Inflammatory macrophage (primary cell): ENCODE measurements around the gene UBE2J2.

Experiments
- DNase-seq, 2 donors: peaks; one replicate each; pipeline ENCODE4 v3.0.0-alpha.2; 2020 to 2022

UBE2J2 gene

DNA sequence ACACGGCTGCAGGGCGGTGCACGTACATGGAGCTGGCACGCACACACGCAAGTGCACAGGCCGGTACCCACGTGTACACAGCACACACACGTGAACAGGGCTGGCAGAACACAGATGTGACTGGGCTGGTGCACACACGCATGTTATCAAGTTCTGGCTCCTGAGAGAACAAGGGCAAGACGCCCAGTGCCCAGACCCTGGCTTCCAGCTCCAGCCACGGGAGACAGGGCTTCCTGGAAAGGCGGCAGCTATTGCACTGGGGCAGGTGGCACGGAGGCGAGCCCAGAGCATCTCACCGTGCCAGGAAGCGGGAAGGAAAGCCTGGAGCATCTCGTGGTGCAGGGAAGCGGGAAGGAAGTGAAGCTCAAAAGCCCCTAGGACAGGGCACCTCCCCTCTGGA lies 47.7 kb downstream of the UBE2J2 start:
- DNase-seq, result no peak

DNA sequence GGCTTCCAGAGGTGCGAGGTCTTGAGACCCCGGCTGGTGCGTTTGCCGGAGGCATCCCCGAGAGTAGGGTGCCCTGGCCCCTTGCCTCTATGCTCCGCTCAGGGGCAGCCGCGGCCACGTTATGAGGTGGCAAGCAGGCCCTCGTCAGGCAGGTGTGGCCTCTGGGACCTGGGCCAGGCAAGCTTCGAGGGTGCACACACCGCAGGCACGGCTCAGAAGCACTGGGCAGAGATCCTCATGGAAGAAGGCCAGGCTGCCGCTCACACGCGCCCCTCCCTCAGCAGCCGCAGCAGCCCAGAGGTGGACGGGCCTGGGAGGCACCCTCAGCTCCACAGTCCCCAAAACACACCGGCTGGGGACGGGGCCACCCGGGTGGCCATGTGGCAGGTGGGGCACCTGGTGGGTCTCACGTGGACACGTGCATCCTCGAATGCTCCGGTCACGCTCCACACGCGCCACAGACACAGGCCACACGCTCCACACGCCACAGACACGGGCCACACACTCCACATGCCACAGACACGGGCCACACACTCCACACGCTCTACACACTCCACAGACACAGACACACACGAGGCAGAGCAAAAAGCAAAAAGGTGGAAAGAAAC lies 48.3 kb downstream of the UBE2J2 start:
- no peak for DNase-seq

DNA sequence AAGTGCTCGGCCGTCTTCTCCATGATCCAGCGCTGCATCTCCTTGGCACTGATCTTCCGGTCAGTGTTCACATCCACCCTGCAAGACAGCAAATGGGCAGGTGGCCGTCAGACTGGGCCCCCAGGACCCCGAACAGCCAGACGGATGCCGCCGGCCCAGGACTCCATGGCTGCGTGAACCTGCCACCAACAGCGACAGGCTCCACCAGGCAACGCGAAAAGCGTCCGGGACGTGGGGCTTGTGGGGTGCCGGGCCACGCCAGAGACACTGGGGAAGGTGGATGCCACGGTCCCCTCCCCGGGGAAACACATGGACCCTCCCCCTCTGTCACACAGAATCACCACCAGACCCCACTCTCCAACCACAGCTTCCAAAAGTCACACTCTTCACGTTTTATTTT lies 49.8 kb downstream of the UBE2J2 start:
- no peak for DNase-seq

DNA sequence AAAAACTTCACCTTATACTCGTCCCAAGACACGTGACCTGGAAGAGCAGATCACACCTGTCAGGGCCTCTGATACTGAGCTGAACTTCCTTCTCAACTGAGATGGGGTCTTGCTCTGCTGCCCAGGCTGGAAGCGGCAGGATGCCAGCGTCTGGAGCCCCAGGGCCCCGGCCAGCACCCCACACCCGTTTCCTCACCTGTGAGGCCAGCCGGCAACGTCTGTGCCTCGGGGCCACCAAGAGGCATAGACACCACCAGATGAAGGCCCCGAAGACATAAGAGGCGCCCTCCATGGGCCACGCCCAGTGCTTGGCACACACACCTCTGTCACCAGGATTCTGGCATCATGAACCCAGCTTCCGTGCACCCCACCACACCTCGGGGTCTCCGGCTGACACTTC lies 50.3 kb downstream of the UBE2J2 start:
- no peak for DNase-seq

DNA sequence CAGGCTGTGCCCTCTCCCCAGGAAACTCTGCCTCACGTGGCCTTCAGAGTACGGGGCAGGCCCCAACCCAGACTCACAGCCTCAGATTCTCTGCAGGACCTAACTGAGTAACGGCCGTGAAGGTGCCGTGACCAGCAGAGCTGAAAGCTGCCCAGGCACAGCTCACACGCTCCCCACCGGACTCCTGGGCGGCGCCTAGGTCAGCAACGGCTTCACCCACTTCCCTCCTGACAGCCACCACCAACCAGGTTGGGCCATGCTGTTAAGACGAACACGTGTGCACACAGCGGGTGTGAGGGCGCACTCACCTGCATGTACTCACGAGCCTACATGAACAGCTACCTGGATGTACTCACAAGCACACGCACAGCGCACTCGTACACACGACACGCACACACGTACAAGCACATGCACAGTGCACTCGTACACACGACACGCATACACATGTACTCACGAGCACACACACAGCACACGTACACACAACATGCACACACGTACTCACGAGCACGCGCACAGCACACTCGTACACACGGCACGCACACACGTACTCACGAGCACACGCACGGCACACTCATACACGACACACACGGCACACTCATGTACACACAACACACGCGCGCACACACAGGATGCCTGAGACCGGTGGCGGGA lies 51.0 kb downstream of the UBE2J2 start:
- no peak for DNase-seq

DNA sequence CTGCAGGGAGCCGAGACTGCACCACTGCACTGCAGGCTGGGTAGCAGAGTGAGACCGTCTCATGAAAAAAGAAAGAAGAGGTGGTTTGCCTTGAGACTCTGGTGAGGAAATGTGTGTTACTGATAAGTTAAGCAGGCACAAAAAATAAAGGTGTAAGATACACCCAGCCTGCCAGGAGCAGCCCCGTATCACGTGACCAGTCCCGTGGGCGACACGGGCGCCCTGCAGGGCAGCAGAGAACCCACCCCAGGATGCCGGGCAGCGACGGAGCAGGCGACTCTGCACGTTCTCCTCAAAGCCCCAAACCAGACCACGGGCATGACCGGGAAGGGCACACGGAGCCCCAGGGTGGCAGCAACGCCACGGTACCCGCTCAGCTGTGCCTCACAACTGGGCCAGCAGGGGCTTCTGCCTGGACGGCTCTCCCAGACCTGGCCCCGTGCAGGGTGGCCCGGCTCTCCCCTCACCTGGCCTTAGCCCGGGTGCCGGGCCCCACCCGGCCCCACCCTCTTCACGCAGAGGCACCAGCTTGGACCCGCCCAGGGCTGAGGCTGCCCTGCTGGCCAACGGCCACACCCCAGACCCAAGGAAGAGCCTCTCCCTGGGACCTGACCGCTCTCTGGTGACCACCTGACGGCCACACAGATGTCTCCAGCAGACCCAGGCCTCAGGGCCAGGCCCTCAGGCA lies 51.6 kb downstream of the UBE2J2 start:
- DNase-seq, result no peak

DNA sequence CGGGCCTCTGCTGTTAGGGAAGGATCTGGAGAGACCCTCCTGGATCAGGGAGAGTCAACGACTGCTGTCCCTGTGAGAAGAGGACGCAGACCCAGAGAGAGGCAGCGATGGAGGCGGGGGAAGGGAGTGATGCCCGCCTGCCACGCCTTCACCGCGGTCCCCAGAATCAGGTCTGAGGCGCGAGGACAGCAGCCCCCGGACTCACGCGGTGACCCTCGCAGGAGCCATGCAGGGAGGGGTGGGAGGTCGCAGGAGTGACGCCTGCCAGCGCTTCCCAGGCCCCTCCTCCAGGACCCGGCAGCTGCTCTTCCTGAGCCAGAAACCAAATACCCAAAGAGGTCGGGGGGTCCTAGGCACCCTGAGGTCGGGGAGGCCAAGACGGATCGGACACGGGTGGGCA lies 53.5 kb downstream of the UBE2J2 start:
- DNase-seq, result no peak

DNA sequence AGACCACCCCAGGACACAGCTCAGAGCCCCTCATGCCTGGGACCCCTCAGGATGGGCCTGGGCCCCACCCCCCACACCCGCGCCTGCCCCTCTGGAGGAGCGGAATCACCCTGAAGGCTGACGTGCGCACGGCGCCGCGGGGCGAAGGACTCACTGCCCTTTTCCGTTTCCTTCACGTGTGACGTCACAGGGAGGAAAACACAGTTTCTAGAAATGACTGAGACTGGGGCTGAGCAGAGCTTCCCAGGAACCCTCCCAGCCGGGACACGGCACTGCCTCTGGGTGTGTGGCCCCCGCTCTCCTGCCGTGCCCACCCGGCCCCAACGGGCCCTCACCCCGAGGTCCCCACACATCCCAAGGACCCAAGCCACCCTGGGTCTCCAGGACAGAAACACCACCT lies 54.3 kb downstream of the UBE2J2 start:
- no peak for DNase-seq

DNA sequence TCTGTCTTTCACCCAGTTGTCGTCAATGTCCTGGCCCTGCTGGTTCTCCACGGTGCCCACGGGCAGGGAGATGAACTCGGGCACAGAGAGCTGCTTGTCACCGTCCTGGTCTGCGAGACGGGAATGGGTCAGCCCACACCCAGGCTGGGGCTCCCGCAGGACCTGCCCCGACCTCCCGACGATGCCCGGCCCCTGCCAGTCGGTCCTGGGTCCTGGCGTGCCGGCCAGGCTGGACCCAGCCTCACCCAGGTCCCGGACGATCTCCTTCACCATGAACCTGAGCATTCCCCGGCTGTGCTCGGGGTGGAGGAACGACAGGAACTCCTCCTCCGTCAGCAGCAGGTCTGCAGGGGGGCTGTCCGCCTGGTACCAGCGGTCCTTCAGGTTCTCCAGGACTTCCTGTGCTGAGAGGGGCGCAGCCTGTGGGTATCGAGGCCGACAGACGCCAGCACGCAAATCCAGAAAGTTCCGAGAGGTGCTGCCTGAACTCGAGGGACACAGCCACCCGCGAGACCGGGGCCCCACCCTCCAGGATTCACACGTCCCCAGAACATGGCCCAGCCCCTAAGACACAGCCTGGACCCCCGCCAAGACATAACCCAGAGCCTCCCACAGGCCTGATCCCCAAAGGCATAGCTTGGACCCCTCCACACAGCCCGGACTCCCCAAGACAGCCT lies 55.0 kb downstream of the UBE2J2 start:
- DNase-seq, result no peak

DNA sequence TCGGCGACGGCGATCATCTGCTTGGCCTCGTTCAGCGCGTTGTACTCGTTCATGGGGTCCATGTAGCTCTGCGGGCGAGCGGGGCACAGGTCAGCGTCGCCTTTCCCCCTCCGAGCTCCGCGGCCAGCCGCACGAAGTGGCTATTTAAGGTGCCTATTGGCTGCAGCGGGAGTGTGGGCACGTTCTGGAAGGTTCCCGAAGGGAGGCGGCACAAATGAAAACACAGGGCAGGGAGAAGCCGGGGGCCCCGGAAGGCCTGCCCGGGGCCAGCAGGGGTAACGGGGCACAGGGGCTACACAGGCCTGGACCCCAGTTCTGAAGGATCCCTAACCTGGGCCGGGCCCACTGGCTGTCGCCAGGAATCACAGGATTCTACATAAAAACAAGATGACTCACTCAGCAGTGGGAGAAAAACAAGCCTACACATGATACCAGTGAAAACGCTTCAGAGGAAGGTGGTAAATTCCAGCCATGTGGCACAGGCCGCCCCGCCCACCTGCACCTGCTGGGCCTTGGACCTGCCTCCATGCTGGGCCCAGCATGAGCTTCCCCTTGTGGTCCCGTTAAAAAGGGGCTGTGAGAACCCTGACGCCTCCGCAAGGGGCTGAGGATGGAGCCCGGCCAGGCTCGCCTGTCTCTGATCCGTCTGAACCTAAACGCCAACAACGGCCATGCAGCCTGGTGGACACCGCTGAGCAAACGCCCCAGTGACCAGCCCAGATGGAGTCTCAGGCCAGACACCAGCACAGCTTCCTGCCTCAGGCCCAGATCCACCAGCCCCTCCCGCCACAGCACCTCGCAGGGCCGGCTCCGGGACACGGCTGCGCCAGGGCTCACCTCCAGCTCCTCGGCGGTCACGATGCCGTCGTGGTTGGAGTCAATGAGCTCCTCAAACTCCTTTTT lies 55.8 kb downstream of the UBE2J2 start:
- no peak for DNase-seq

DNA sequence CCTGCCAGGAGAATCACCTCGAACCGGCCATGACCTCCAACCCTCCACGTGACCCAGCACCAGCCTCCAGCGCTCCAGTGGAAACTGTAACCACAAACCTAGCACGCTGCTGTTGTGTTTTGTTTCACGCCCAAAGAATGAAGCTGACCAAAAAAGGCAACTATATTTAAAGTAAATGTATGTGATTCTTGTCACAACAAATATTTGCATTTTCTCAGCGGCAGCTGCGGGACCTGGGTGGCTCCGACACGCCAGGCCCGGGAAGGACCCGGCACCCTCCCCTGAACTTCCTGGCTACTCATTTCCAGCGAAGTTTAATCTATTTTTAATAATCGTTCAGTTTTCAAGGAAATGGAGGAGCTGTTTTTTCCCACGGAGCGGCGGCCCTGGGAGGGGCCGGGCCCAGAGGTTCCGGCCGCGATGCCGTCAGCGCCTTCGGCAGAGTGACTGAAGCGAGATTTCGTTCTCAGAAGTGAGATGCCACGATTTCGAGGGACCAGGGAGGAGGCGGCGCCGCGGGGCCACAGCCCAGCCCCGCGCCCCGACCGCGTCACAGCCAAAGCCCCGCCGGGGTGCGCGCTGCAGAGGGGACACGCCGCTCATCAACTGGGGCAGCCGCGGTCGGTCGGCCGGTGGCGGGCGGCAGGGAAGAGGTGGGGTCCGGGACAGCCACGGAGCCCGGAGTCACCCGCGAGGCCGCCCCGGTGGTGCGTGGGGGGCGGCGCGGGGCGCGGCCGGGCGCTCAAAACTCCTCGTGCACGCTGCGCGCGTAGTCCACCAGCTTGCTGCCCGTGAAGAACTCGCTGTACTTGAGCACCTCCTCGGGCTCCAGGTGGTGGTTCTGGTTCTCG lies 56.7 kb downstream of the UBE2J2 start:
- DNase-seq, result no peak

DNA sequence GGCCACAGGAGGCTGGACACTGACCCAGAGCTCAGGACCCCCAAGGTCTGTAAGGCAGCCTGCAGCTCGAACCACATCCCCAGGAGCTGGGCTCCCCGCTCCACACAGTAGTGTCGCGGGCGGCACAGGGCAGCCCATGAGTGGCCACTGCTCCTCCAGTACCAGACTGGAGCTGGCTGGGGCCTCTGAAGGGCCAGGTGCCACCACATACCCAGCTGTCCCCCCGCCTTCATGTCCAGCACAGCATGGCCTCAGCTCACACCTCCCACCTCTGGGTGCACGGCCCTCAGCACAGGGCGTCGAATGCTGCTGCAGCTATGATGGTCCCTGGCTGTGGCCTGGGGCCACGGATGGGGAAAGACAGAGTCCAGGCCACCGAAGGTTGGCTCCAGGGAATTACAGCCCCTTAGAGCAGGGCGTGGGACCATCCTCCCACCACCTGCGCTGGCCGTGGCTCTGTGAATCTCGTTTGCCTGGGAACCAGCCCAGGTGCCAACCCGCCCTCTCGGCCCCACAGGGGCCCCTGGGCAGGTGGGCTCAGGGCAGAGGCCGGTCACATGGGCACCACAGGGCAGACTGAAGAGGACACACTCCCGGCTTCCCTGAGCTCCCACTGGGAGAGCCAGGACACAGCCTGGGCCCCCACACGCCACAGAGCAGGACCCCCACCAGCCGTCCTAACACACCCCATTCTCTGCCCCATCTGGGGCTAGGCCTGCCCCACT lies 57.6 kb downstream of the UBE2J2 start:
- no peak for DNase-seq

DNA sequence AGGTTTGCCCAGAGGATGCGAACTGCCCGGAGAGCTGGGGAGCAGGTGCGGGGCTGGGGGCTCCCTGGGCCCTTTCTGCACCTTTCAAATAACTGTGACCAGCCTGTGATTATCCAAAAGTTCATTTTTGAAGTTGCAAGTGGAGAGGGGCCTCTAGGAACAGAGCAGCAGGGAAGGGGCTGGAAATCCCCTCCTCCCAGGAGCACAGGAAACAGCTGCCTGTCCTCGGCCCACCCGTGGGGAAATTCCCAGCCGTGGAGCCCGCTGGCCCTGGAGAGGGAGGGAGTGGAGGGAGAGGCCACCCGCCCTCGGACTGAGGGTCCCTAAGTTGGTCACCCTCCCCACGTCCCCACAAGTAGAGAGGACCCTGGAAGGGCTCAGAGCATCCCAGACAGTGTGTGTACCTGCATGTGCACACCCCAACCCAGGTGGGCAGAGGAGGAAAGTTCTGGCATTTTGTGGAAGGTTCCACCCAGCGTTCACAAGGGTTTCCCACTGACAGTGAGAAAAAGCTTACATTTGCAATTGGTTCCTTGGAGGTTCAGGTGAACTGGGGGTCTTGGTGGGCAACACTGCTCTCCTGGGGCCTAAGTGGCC lies 58.5 kb downstream of the UBE2J2 start:
- no peak for DNase-seq

DNA sequence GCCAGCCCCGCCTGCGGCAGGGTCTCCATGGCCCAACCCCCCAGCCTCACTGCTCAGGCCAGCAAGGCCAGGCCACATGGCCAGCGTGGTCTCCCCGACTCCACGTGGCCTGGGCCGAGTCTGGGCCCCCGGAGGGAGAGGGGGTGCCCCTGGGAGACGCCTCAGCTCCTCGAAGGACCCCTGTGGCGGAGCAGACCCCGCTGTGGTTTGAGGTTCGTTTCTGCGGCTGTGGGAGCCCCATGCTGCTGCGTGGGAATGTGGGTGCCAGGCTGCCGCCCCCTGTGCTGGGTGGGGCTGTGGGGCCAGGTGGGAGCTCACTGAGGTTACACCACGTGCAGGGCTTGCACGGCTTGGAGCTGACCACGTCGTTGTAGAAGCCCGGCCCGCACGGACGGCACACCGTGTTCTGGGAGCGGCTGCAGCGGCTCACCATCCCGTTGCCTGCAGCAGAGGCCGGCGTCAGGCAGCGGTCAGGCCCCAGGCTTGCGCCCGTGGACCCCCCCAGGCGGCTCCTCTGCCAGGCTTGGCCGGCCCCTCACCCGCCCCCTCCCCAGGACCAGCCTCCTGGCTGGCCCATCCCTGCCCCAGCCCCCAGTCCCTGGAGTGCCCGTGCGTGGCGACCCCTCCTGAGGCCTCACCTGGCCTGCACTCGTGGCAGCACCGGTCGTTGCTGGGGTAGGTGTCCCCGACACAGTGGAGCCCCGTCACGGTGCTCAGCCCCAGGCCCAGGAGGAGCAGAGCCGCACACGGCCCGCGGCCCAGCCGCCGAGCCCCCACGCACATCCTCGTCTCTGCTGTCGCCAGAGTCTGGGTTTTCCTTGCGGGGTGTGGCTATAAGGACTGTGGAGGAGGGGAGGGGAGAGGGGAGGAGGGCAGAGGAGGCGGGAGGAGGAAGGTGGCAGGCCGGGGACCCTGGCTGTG lies 60.0 kb downstream of the UBE2J2 start, which contains the start of gene TNFRSF4:
TSS of gene TNFRSF4 (minus strand) at position 809 of the 921 bp plus-strand sequence. CDS start at position 783, 26 bp downstream.
- DNase-seq, result no peak

DNA sequence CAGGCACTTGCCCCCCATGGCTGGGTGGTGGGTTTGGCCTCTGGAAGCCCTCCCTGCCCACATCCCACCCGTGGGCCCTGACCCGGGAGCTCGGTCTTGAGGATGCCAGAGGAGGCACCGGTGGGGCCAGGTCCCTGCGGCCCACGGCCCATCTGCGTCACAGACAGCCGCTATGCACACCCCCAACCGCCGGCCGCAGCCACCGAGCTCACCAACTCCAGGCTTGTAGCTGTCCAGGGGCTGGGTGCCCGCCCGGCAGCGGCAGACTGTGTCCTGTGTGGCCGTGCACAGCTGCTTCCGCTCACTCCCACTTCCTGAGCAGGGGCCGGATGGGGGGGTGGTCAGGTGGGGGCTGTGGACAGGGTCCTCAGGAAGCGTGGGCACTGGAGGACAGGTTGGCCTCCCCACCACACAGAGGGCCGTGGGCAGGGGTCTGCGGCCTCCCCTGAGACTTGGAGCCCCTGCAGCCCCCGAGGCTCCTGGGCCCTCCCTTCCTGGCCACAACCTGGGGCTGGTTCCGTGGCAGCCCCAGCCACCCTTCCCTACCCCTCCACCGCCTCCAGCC lies 60.8 kb downstream of the UBE2J2 start:
- peak in 1 of 2 donors; percentile 54 for DNase-seq

DNA sequence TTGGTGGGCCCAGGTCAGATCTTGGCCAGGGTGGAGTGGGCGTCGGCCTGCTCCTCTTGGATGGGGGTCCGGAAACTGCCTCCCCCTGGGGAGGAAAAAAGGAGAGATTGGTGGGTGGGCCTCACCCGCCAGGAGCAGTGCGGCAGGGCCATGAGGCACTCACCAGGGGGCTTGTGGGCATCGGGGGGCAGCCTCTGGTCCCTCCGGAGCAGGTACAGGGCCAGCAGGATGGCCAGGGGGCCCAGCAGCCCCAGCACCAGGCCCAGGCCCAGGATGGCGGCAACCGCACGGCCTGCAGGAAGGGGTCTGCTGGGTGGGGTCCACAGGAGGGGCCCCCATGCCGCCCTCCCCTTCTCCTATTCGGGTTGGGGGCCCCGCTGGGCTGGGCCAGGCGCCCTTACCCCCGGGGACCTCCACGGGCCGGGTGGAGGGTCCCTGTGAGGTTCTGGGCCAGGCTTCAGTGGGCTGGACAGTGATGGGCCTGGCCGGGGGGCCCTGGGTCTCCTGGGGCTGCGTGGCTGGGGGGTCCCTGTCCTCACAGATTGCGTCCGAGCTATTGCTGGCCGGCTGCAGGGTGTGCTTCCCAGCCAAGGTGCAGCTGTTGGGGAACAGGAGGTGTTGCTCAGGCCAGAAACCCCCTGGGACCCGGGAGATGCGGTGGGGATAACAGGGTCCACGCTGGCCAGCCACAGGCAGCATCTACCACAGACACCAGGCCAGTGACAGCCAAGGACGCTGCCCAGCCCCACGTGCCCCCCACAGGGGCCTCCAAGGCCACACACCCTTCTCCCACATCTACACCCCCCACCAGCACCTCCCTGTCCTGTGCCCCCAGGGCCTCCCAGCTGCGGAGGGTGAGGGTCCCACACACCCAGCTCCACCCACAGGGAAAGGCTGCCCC lies 61.9 kb downstream of the UBE2J2 start:
- no peak for DNase-seq

DNA sequence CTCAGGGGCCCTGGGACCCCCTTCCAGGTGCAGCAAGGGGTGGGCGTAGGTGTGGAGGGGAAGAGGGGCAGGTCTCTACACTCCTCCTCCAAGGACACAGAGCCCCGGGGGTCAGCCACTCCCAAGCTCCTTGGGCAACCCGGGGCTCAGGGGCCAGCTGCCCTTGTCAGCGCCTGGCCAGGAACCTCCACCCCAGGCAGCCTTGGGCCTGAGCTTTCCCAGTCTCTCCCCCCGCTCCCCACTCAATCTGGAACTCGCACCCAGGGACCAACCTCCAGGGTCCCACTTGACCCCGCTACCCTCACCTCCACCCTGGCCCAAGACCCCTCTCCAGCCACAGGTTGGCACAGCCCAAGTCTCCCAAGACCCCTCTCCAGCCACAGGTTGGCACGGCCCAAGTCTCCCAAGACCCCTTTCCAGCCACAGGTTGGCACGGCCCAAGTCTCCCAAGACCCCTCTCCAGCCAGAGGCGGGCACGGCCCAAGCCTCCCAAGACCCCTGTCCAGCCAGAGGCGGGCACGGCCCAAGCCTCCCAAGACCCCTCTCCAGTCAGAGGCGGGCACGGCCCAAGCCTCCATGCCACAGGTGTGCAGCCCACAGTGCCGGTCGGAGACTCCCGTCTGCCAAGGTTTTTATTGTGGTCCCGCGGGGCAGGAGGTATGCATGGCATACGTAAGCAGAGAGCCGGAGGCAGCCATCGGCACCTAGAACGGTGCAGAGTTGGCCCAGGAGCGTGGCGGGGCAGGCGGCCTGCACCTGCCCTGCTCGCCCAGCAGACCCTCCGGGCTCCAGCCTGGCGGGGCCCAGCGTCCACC lies 62.7 kb downstream of the UBE2J2 start:
- DNase-seq, result no peak
